NCI-H187 (cell line): ENCODE measurements around the gene OR11H6.
"Not testable (repeated sequence)": the region's sequence is repeated elsewhere in the genome, so short reads cannot be mapped to it uniquely, and the experiment has no call there.

Source experiments
- DNase-seq, 2 experiments: peaks; one replicate each; lab custom pipeline; 2025; lab: John Stamatoyannopoulos, UW

The OR11H6 gene

GRCh38 chr14:20264361-20264760 is 40.9 kb downstream of the OR11H6 start:
- not testable (repeated sequence) for DNase-seq

GRCh38 chr14:20274062-20274461 is 50.6 kb downstream of the OR11H6 start:
- no peak for DNase-seq
